ENCODE results near the gene VNN1. TPM values are rescaled to one million over a fixed set of nuclear protein-coding genes. Genes with fewer than 3 reads are reported as not detected.

Gene VNN1
- total and polyA plus RNA-seq, 3 donors from 2014 or later, result 0.16 to 0.54 (median 0.37) TPM

GRCh38 chr6:132734694-132735236 is 20.9 kb upstream of the VNN1 start:
- H3K9me3 ChIP-seq, result no peaks in the 10 kb centered on the region
- H3K27ac ChIP-seq, result no peak overlapping the region
- no peak overlapping the region for H3K4me3 ChIP-seq
- intact Hi-C loops (cut with DNase I; ENCODE audit: low total_unique reads), result no loop called here
- H3K27me3 ChIP-seq, result no peaks in the 10 kb centered on the region
- TF ChIP-seq CTCF (IDR thresholded peaks at IDR 0.05) (no peak), POLR2A (IDR thresholded peaks at IDR 0.05) (no peak)
- no peaks in the 10 kb centered on the region for H3K36me3 ChIP-seq (ENCODE audit: low read depth, missing control alignments)
- WGBS, 2 donors, result 54 to 60% methylated on average over 3 of the region's 3 CpGs
- H3K4me1 ChIP-seq, result no peaks in the 10 kb centered on the region
- no peak for DNase-seq

GRCh38 chr6:132733814-132734213 is 20.0 kb upstream of the VNN1 start:
- WGBS, 2 donors, result 90 to 94% methylated on average over 1 of the region's 1 CpG
- H3K4me1 ChIP-seq, result no peaks in the 10 kb centered on the region
- no peaks in the 10 kb centered on the region for H3K36me3 ChIP-seq (ENCODE audit: low read depth, missing control alignments)
- intact Hi-C loops (cut with DNase I; ENCODE audit: low total_unique reads), result no loop called here
- H3K27me3 ChIP-seq, result no peaks in the 10 kb centered on the region
- no peak overlapping the region for H3K4me3 ChIP-seq
- H3K27ac ChIP-seq, result no peak overlapping the region
- DNase-seq, result no peak
- no peaks in the 10 kb centered on the region for H3K9me3 ChIP-seq
- TF ChIP-seq POLR2A (IDR thresholded peaks at IDR 0.05), result no peak
- no peak for TF ChIP-seq CTCF (IDR thresholded peaks at IDR 0.05)

GRCh38 chr6:132733283-132733682 is 19.4 kb upstream of the VNN1 start:
- no peaks in the 10 kb centered on the region for H3K27me3 ChIP-seq
- 85 to 87% methylated on average over 2 of the region's 2 CpGs for WGBS, 2 donors
- DNase-seq, result no peak
- H3K4me3 ChIP-seq, result no peak overlapping the region
- no peaks in the 10 kb centered on the region for H3K9me3 ChIP-seq
- no peaks in the 10 kb centered on the region for H3K4me1 ChIP-seq
- no peaks in the 10 kb centered on the region for H3K36me3 ChIP-seq (ENCODE audit: low read depth, missing control alignments)
- intact Hi-C loops (cut with DNase I; ENCODE audit: low total_unique reads), result no loop called here
- TF ChIP-seq POLR2A (IDR thresholded peaks at IDR 0.05) (no peak), CTCF (IDR thresholded peaks at IDR 0.05) (no peak)
- H3K27ac ChIP-seq, result no peak overlapping the region

GRCh38 chr6:132731086-132731485 is 17.2 kb upstream of the VNN1 start:
- DNase-seq, result no peak
- no peaks in the 10 kb centered on the region for H3K36me3 ChIP-seq (ENCODE audit: low read depth, missing control alignments)
- intact Hi-C loops (cut with DNase I; ENCODE audit: low total_unique reads), result no loop called here
- no peak overlapping the region for H3K4me3 ChIP-seq
- H3K9me3 ChIP-seq, result no peaks in the 10 kb centered on the region
- H3K27me3 ChIP-seq, result no peaks in the 10 kb centered on the region
- no peak overlapping the region for H3K27ac ChIP-seq
- TF ChIP-seq POLR2A (IDR thresholded peaks at IDR 0.05) (no peak), CTCF (IDR thresholded peaks at IDR 0.05) (no peak)
- WGBS, 2 donors, result 90 to 92% methylated on average over 2 of the region's 2 CpGs
- no peaks in the 10 kb centered on the region for H3K4me1 ChIP-seq

GRCh38 chr6:132730560-132730959 is 16.7 kb upstream of the VNN1 start:
- Histone ChIP-seq H3K9me3 (no peaks in the 10 kb centered on the region), H3K4me1 (no peaks in the 10 kb centered on the region), H3K27me3 (no peaks in the 10 kb centered on the region), H3K36me3 (ENCODE audit: low read depth, missing control alignments) (no peaks in the 10 kb centered on the region), H3K27ac (no peak overlapping the region), H3K4me3 (no peak overlapping the region)
- TF ChIP-seq CTCF (IDR thresholded peaks at IDR 0.05), result no peak
- TF ChIP-seq POLR2A (IDR thresholded peaks at IDR 0.05), result no peak
- intact Hi-C loops (cut with DNase I; ENCODE audit: low total_unique reads), result no loop called here
- 86 to 91% methylated on average over 3 of the region's 3 CpGs for WGBS, 2 donors
- no peak for DNase-seq

Data from testis (tissue), 3 donors.